ENCODE data around the gene RPS28.
"Not testable (repeated sequence)": the region's sequence is repeated elsewhere in the genome, so short reads cannot be mapped to it uniquely, and the experiment has no call there.

The RPS28 gene

GRCh38 chr19:8321067-8321985 lies at the start of gene RPS28, which contains the start of gene NDUFA7:
Gene RPS28, plus strand, starts transcription at chr19:8321496. Its CDS starts 35 bp downstream, at chr19:8321531.
Gene NDUFA7, minus strand, starts transcription at chr19:8321375. Its CDS starts 17 bp downstream, at chr19:8321358.
- DNase-seq, result peak; percentile 72

- DNase-seq, result not testable (repeated sequence)
These were observed 44.8 kb upstream of the RPS28 start for GRCh38 chr19:8276508-8276907.

- DNase-seq, result not testable (repeated sequence)
These were observed 30.0 kb upstream of the RPS28 start for GRCh38 chr19:8291337-8291736.

- no peak for DNase-seq
These were observed 19.0 kb upstream of the RPS28 start for GRCh38 chr19:8302357-8302691.

GRCh38 chr19:8302734-8303133 lies 18.6 kb upstream of the RPS28 start:
- DNase-seq, result no peak

GRCh38 chr19:8304841-8305621 lies 16.3 kb upstream of the RPS28 start:
- DNase-seq, result no peak

GRCh38 chr19:8305798-8306197 lies 15.5 kb upstream of the RPS28 start:
- no peak for DNase-seq

GRCh38 chr19:8306235-8307054 lies 14.9 kb upstream of the RPS28 start:
- DNase-seq, result no peak

GRCh38 chr19:8307400-8307964 lies 13.8 kb upstream of the RPS28 start:
- DNase-seq, result no peak

- DNase-seq, result no peak
These were observed 13.1 kb upstream of the RPS28 start, which contains the start of gene CD320 for GRCh38 chr19:8307965-8308866. Gene CD320, minus strand, starts transcription at chr19:8308358. Its CDS starts 68 bp downstream, at chr19:8308290.

GRCh38 chr19:8308891-8309291 lies 12.4 kb upstream of the RPS28 start:
- DNase-seq, result no peak

GRCh38 chr19:8310342-8311055 lies 10.8 kb upstream of the RPS28 start:
- DNase-seq, result no peak

GRCh38 chr19:8311461-8312260 lies 9.6 kb upstream of the RPS28 start:
- DNase-seq, result no peak

GRCh38 chr19:8314981-8315640 lies 6.2 kb upstream of the RPS28 start:
- not testable (repeated sequence) for DNase-seq

GRCh38 chr19:8316351-8317125 lies 4.8 kb upstream of the RPS28 start:
- DNase-seq, result no peak

- DNase-seq, result not testable (repeated sequence)
These were observed 2.5 kb upstream of the RPS28 start for GRCh38 chr19:8318835-8319234.

GRCh38 chr19:8319807-8320520 lies 1.3 kb upstream of the RPS28 start:
- DNase-seq, result no peak
